ENCODE results near the gene SLC27A2.

GRCh38 chr15:50267577-50267976 is 85.6 kb downstream of the SLC27A2 start:
- TF ChIP-seq CTCF (conservative IDR thresholded peaks at IDR 0.05; ENCODE audit: low read depth, low read length) (no peak), EZH2 (IDR thresholded peaks at IDR 0.05; ENCODE audit: borderline replicate concordance, low read depth, low read length, poor library complexity, severe bottlenecking) (no peak)
